OCI-LY1 (cell line): ENCODE results near the gene PTPN14.

Experiments
- H2AFZ ChIP-seq: fragments of 200-600 bp; sonication (generic), shearing (Covaris generic); 2 replicates; pipeline ENCODE4 v1.6.0; 2014; ENCODE audit warnings: antibody characterized with exemption, mild to moderate bottlenecking, low read length
- H3F3A ChIP-seq: fragments of 200-600 bp; sonication (generic), shearing (Covaris generic); 2 replicates; pipeline ENCODE4 v1.6.0; 2014; ENCODE audit warnings: mild to moderate bottlenecking, antibody characterized with exemption, low read length, moderate library complexity; ENCODE audit not compliant: insufficient read depth
- H3K27ac ChIP-seq: fragments of 200-600 bp; sonication (generic); 2 replicates; pipeline ENCODE4 v1.5.1; 2014; ENCODE audit warnings: low read length, mixed run types, mild to moderate bottlenecking, low read depth; ENCODE audit not compliant: poor library complexity, severe bottlenecking
- H3K27me3 ChIP-seq: fragments of 200-600 bp; sonication (generic); 2 replicates; pipeline ENCODE4 v1.6.0; 2014; ENCODE audit warnings: antibody characterized with exemption, mild to moderate bottlenecking, low read length, moderate library complexity; ENCODE audit not compliant: insufficient read depth
- H3K36me3 ChIP-seq: fragments of 200-600 bp; sonication (generic); 2 replicates; pipeline ENCODE4 v1.6.1; 2014; ENCODE audit warnings: mild to moderate bottlenecking, antibody characterized with exemption, low read length, moderate library complexity, mixed read lengths; ENCODE audit not compliant: insufficient read depth
- H3K4me1 ChIP-seq: fragments of 200-600 bp; sonication (generic); 2 replicates; pipeline ENCODE4 v1.5.1; 2014; ENCODE audit warnings: mild to moderate bottlenecking, low read length, moderate library complexity; ENCODE audit not compliant: insufficient read depth, severe bottlenecking
- H3K4me2 ChIP-seq: fragments of 200-600 bp; sonication (generic), shearing (Covaris generic); 2 replicates; pipeline ENCODE4 v1.6.1; 2014; ENCODE audit warnings: low read length
- H3K4me3 ChIP-seq: fragments of 200-600 bp; sonication (generic); 2 replicates; pipeline ENCODE4 v1.5.1; 2014; ENCODE audit warnings: low read length, low read depth, mild to moderate bottlenecking, mixed read lengths; ENCODE audit not compliant: poor library complexity, severe bottlenecking
- H3K79me2 ChIP-seq: fragments of 200-600 bp; shearing (Covaris generic); 2 replicates; pipeline ENCODE4 v1.6.1; 2016; ENCODE audit warnings: mixed run types, low read length, mixed read lengths; ENCODE audit not compliant: insufficient read depth
- H3K9ac ChIP-seq: fragments of 200-600 bp; sonication (generic), shearing (Covaris generic); 2 replicates; pipeline ENCODE4 v1.6.1; 2014; ENCODE audit warnings: mild to moderate bottlenecking, low read length, mixed read lengths
- H3K9me2 ChIP-seq: fragments of 200-600 bp; sonication (generic), shearing (Covaris generic); 2 replicates; pipeline ENCODE4 v1.6.1; 2014; ENCODE audit warnings: low read depth, mild to moderate bottlenecking, low read length, mixed read lengths
- H3K9me3 ChIP-seq: fragments of 200-600 bp; shearing (Covaris generic); 2 replicates; pipeline ENCODE4 v1.6.1; 2014; ENCODE audit warnings: low read length, mixed read lengths
- H4K20me1 ChIP-seq: fragments of 200-600 bp; sonication (generic), shearing (Covaris generic); 2 replicates; pipeline ENCODE4 v1.6.0; 2016; ENCODE audit warnings: mild to moderate bottlenecking, low read length; ENCODE audit not compliant: insufficient read depth
- EZH2 ChIP-seq: fragments of 200-600 bp; sonication (generic), shearing (Covaris generic); IDR thresholded peaks from 2 replicates; pipeline ENCODE4 v1.8.0; 2017; ENCODE audit warnings: borderline replicate concordance, mixed run types, mild to moderate bottlenecking, antibody characterized with exemption, low read length, moderate library complexity, mixed read lengths
- TF ChIP-seq, protein P1 (sequence below): fragments of 200-600 bp; sonication (generic), shearing (Covaris generic); IDR thresholded peaks from 2 replicates; pipeline ENCODE4 v1.5.1; 2017; ENCODE audit warnings: mild to moderate bottlenecking, antibody characterized with exemption, low read length, moderate library complexity, mixed read lengths

PTPN14 gene

DNA sequence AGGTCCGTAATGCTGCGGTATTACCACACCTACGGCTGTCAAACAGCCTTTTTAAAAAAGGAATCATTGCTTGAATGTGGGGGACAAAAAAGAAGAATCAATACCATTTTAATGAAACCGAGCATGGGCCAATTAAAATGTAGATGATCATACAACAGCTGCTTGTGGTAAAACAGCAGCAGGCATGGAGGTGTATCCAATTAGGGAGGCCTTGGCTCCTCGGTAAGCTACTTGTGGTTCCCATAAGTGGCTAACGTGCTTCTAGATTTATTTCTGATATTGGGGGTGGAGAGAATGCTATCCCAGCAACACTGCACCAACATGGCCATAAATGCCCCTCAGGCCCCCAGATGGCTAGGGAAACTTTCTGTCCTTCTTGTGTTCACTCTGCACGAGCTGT, 1.8 kb downstream of the PTPN14 start:
- H2AFZ ChIP-seq = no peak overlapping the region
- no peaks in the 10 kb centered on the region for H3K9me2 ChIP-seq
- H3K9me3 ChIP-seq = no peaks in the 10 kb centered on the region
- H3K27ac ChIP-seq = no peak overlapping the region
- no peaks in the 10 kb centered on the region for H3K27me3 ChIP-seq
- H3K9ac ChIP-seq = no peak overlapping the region
- H4K20me1 ChIP-seq = no peaks in the 10 kb centered on the region
- TF ChIP-seq EZH2 = no peak
- TF ChIP-seq, protein P1, sequence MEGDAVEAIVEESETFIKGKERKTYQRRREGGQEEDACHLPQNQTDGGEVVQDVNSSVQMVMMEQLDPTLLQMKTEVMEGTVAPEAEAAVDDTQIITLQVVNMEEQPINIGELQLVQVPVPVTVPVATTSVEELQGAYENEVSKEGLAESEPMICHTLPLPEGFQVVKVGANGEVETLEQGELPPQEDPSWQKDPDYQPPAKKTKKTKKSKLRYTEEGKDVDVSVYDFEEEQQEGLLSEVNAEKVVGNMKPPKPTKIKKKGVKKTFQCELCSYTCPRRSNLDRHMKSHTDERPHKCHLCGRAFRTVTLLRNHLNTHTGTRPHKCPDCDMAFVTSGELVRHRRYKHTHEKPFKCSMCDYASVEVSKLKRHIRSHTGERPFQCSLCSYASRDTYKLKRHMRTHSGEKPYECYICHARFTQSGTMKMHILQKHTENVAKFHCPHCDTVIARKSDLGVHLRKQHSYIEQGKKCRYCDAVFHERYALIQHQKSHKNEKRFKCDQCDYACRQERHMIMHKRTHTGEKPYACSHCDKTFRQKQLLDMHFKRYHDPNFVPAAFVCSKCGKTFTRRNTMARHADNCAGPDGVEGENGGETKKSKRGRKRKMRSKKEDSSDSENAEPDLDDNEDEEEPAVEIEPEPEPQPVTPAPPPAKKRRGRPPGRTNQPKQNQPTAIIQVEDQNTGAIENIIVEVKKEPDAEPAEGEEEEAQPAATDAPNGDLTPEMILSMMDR = no peak
- no peaks in the 10 kb centered on the region for H3K4me1 ChIP-seq
- H3K36me3 ChIP-seq = no peaks in the 10 kb centered on the region
- H3F3A ChIP-seq = no peaks in the 10 kb centered on the region
- H3K4me2 ChIP-seq = no peak overlapping the region
- H3K4me3 ChIP-seq = no peak overlapping the region
- no peaks in the 10 kb centered on the region for H3K79me2 ChIP-seq

DNA sequence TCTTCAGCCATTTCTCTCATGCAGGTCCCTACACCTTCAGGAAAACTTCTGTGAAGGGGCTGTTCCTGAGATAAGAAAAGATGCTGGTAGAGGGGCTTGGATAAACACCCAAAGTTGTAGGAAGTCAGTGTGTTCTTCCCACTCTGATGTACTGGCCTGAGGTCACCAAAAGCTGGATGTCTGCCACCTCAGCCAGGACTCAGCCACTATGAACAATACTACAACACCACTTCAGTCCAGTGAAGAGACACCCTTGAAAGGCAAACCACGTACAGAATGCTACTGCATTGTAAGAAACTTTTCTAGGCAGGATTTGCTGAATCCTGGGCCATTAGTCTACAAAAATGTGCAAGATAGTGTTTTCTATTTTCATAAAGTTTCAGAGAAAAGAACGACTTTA, 2.4 kb downstream of the PTPN14 start:
- Histone ChIP-seq H3K27me3 (no peaks in the 10 kb centered on the region), H2AFZ (no peak overlapping the region), H3K4me1 (no peaks in the 10 kb centered on the region), H4K20me1 (no peaks in the 10 kb centered on the region), H3K79me2 (no peaks in the 10 kb centered on the region), H3F3A (no peaks in the 10 kb centered on the region), H3K4me3 (no peak overlapping the region), H3K4me2 (no peak overlapping the region), H3K9ac (no peak overlapping the region), H3K9me3 (no peaks in the 10 kb centered on the region), H3K36me3 (no peaks in the 10 kb centered on the region), H3K27ac (no peak overlapping the region), H3K9me2 (no peaks in the 10 kb centered on the region)
- no peak for TF ChIP-seq EZH2
- TF ChIP-seq, protein P1 = no peak

DNA sequence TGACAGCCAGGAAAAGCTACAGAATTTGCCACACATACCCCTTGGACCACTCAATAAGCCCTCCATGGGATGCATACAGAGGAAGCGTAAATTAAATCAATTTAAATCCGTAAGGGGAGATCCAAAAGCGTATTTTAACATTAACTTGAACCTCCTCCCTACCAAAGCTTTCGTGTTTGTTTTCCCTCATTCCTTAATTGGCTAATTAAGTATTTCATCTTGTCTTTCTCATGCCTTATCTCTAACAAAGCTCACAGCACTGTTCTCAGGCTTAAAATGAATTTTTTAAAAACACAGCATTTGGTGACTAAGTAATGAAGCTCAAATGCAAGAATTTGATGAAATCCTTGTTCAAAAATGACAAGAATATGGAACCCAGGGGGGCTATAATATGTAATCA, 3.1 kb downstream of the PTPN14 start:
- no peaks in the 10 kb centered on the region for H3K36me3 ChIP-seq
- no peak for TF ChIP-seq EZH2
- TF ChIP-seq, protein P1 = no peak
- no peak overlapping the region for H2AFZ ChIP-seq
- H4K20me1 ChIP-seq = no peaks in the 10 kb centered on the region
- H3K9me3 ChIP-seq = no peaks in the 10 kb centered on the region
- no peaks in the 10 kb centered on the region for H3F3A ChIP-seq
- H3K4me3 ChIP-seq = no peak overlapping the region
- no peaks in the 10 kb centered on the region for H3K4me1 ChIP-seq
- no peak overlapping the region for H3K27ac ChIP-seq
- no peaks in the 10 kb centered on the region for H3K79me2 ChIP-seq
- H3K9ac ChIP-seq = no peak overlapping the region
- no peaks in the 10 kb centered on the region for H3K9me2 ChIP-seq
- H3K27me3 ChIP-seq = no peaks in the 10 kb centered on the region
- no peak overlapping the region for H3K4me2 ChIP-seq
